ENCODE results near the gene TRIM49.
"Not testable (repeated sequence)": the region's sequence is repeated elsewhere in the genome, so short reads cannot be mapped to it uniquely, and the experiment has no call there.

TRIM49 gene

GRCh38 chr11:89808475-89808874 is at the start of gene TRIM49:
TRIM49 (minus strand) TSS chr11:89808575; CDS start chr11:89804469, 4,106 bp downstream.
- not testable (repeated sequence) for DNase-seq

GRCh38 chr11:89826694-89827093 is 18.3 kb upstream of the TRIM49 start:
- not testable (repeated sequence) for DNase-seq

- DNase-seq = not testable (repeated sequence)
Observed at GRCh38 chr11:89820008-89820407, 11.6 kb upstream of the TRIM49 start.

GRCh38 chr11:89813535-89813934 is 5.2 kb upstream of the TRIM49 start:
- DNase-seq = not testable (repeated sequence)

GRCh38 chr11:89787506-89788063 is 20.8 kb downstream of the TRIM49 start:
- not testable (repeated sequence) for DNase-seq

GRCh38 chr11:89785726-89786125 is 22.6 kb downstream of the TRIM49 start:
- DNase-seq = not testable (repeated sequence)

- not testable (repeated sequence) for DNase-seq
Observed at GRCh38 chr11:89750822-89751221, 57.6 kb downstream of the TRIM49 start.

Measured in hypothalamus (tissue), 51 donors.